NT2/D1 (cell line): ENCODE data around the gene DSG3.

ENCODE experiments used
- SUZ12 ChIP-seq: IDR thresholded peaks from 2 replicates; pipeline ENCODE4 v1.6.1; 2011; ENCODE audit not compliant: insufficient read length, insufficient read depth; ENCODE audit errors: extremely low read depth
- YY1 ChIP-seq: IDR thresholded peaks from 2 replicates; pipeline ENCODE4 v1.6.1; 2011; ENCODE audit not compliant: insufficient read length, insufficient read depth
- ZNF274 ChIP-seq: IDR thresholded peaks from 2 replicates; pipeline ENCODE4 v1.6.1; 2011; ENCODE audit warnings: mild to moderate bottlenecking, low read depth, low read length

DNA sequence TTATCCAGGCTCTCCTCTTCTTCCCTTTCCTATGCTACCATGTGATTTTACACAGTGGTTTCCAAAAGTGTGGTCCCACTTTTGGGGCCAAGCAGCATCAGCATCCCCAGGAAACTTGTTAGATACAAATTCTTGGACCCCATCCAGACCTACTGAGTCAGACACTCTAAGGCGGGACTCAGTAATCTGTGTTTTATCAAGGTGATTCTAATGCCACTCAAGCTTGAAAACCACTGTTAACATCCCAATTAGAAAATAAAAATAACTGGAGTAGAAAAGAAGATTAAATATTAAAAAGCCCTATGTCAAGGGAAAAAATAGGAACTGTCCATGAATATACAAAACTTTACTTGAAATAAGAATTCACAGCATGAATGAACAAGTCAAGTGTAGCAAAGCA lies 61.2 kb downstream of the DSG3 start:
- no peak for TF ChIP-seq ZNF274
- no peak for TF ChIP-seq SUZ12
- TF ChIP-seq YY1, result no peak
